RWPE2 (cell line): ENCODE measurements around the gene GPR37L1.

Experiments used
- ATAC-seq: fragments of 200-7000 bp; cut with Tn5 transposase; 3 replicates; pipeline ENCODE4 v1.9.1; 2021; ENCODE audit warnings: low read depth
- DNase-seq: peaks from one replicate; pipeline ENCODE4 v3.0.0-alpha.2; 2020; ENCODE audit warnings: low spot score
- H3K27ac ChIP-seq: fragments of 450-650 bp; 2 replicates; pipeline ENCODE4 v1.5.1; 2017; ENCODE audit warnings: mild to moderate bottlenecking; ENCODE audit not compliant: poor library complexity, severe bottlenecking
- H3K27me3 ChIP-seq: fragments of 250-450 bp; sonication (Bioruptor Pico); 2 replicates; pipeline ENCODE4 v1.5.1; 2021; ENCODE audit warnings: mild to moderate bottlenecking, moderate library complexity; ENCODE audit not compliant: insufficient read depth, poor library complexity, severe bottlenecking
- H3K36me3 ChIP-seq: fragments of 250-450 bp; sonication (Bioruptor Pico); 2 replicates; pipeline ENCODE4 v1.5.1; 2020; ENCODE audit warnings: low read depth, mild to moderate bottlenecking, moderate library complexity
- H3K4me1 ChIP-seq: fragments of 250-450 bp; sonication (Bioruptor Pico); 2 replicates; pipeline ENCODE4 v1.5.1; 2021; ENCODE audit warnings: mild to moderate bottlenecking, moderate library complexity; ENCODE audit not compliant: insufficient read depth, poor library complexity, severe bottlenecking
- H3K4me3 ChIP-seq: fragments of 250-450 bp; sonication (Bioruptor Pico); 2 replicates; pipeline ENCODE4 v1.5.1; 2021; ENCODE audit warnings: mild to moderate bottlenecking, moderate library complexity; ENCODE audit not compliant: severe bottlenecking
- H3K9me3 ChIP-seq: fragments of 250-450 bp; sonication (Bioruptor Pico); 2 replicates; pipeline ENCODE4 v1.5.1; 2021; ENCODE audit warnings: mild to moderate bottlenecking, moderate library complexity; ENCODE audit not compliant: severe bottlenecking
- TF ChIP-seq, protein P1 (sequence below): fragments of 450-650 bp; IDR thresholded peaks from one replicate; pipeline ENCODE4 v1.5.1; 2017; ENCODE audit warnings: mild to moderate bottlenecking, moderate library complexity; ENCODE audit not compliant: poor library complexity, severe bottlenecking

Gene GPR37L1

DNA sequence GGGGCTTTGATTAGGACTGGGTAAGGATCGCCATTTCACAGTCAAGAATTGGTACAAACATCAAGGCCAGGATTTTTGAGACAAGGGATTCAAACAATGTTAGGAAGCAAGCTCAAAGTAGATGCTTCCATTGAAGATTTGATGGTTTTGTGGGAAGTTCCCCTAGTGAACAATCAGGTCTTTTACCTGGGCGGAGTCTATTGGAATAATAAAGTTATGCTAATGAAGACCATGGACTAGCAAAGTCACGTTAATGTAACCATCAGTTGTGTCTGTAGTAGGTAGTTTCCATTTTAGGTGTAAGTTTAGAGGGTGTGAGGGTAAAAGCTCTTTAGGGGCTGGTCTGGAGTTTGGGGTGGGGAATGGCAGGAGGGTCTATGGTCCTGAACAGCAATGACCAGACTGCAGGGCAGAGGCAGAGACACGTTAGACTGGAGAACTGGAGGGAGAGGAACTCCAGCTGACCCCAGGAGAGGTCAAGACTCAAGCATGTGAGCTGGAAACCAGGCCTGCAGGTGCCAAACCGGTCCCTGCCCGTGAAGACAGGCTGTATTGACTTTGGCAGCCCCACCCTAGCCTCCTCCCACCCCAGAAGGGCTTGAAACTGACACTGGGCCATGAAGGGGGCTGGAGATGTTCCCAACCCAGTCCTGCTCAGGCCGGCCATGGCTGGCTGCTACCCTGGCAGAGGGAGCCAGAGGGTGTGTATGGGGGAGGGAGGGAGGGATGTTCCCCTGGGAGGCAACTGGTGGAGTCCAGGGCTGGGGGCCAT, 36.0 kb upstream of the GPR37L1 start:
- H3K36me3 ChIP-seq, result no peaks in the 10 kb centered on the region
- no peaks in the 10 kb centered on the region for H3K4me1 ChIP-seq
- ATAC-seq, result no peak
- no peak for DNase-seq
- no peak overlapping the region for H3K4me3 ChIP-seq
- H3K27ac ChIP-seq, result no peak overlapping the region
- TF ChIP-seq, protein P1, sequence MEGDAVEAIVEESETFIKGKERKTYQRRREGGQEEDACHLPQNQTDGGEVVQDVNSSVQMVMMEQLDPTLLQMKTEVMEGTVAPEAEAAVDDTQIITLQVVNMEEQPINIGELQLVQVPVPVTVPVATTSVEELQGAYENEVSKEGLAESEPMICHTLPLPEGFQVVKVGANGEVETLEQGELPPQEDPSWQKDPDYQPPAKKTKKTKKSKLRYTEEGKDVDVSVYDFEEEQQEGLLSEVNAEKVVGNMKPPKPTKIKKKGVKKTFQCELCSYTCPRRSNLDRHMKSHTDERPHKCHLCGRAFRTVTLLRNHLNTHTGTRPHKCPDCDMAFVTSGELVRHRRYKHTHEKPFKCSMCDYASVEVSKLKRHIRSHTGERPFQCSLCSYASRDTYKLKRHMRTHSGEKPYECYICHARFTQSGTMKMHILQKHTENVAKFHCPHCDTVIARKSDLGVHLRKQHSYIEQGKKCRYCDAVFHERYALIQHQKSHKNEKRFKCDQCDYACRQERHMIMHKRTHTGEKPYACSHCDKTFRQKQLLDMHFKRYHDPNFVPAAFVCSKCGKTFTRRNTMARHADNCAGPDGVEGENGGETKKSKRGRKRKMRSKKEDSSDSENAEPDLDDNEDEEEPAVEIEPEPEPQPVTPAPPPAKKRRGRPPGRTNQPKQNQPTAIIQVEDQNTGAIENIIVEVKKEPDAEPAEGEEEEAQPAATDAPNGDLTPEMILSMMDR, result no peak
- no peaks in the 10 kb centered on the region for H3K27me3 ChIP-seq
- H3K9me3 ChIP-seq, result no peaks in the 10 kb centered on the region

DNA sequence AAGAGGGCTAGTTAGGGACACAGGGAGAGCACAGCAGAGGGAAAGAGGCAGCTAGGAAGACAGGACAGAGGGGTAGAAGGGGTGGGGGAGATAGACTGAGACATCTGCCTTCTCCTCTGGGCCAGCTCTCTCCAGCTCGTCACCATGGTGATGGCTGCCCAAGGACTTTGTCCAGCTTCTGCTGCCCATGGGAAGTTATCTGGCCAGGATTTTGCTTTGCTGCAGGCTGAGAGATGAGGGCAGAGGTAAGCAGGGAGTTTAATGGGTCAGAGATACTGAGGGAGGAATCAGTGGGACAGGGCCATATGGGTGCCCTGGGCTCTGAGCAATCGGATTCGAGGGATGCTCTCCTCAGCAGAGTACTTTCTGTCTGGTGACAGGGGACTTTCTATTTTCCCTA, 34.5 kb upstream of the GPR37L1 start:
- Histone ChIP-seq H3K9me3 (no peaks in the 10 kb centered on the region), H3K27me3 (no peaks in the 10 kb centered on the region), H3K27ac (no peak overlapping the region), H3K36me3 (no peaks in the 10 kb centered on the region), H3K4me1 (no peaks in the 10 kb centered on the region), H3K4me3 (no peak overlapping the region)
- DNase-seq, result no peak
- TF ChIP-seq, protein P1, result no peak
- no peak for ATAC-seq

DNA sequence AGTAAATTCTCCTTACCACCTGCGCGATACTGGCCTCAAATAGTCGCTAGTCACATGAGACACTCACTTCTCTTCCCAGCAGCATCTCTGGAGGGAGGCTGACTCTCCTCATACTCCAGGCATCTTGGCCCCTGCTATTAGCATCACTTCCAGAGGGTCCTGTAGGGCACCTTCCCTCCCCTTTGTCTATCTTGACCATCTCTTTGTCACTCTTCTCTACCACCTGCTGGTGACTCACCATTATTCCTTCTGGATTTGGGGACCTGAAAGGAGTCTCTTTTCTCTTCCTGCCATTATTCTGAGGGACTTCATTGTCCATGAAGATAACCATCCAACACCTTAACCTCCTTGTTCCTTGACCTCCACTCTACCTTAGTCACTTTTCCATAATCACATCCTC, 31.7 kb upstream of the GPR37L1 start:
- no peaks in the 10 kb centered on the region for H3K9me3 ChIP-seq

DNA sequence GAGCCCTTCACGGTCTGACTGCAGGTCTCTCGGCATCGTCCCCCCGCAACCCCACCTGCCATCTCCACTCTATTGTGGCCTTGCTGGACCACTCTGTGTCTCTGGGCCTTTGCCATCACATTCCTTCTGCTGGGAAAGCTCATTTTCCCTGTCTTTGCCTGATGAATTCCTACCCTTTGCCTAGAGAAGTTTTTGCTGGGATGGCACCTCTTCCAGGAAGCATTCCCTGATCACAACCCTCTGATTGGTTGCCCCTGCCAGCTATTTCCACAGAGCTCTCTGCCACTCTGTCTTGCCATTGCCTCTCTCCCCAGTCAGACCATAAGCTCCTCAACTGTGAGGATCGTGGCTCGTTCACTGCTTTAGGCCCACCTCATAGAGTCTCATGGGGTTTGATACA, 28.9 kb upstream of the GPR37L1 start:
- Histone ChIP-seq H3K36me3 (no peaks in the 10 kb centered on the region), H3K4me1 (no peaks in the 10 kb centered on the region), H3K27ac (no peak overlapping the region), H3K9me3 (no peaks in the 10 kb centered on the region), H3K27me3 (no peaks in the 10 kb centered on the region), H3K4me3 (no peak overlapping the region)
- ATAC-seq, result no peak
- no peak for DNase-seq
- TF ChIP-seq, protein P1, result no peak

More for the DNA sequence above, 31.7 kb upstream of the GPR37L1 start:
- H3K27ac ChIP-seq, result no peak overlapping the region
- no peak overlapping the region for H3K4me3 ChIP-seq
- no peaks in the 10 kb centered on the region for H3K4me1 ChIP-seq
- TF ChIP-seq, protein P1, result no peak
- DNase-seq (no peak), ATAC-seq (no peak)
- H3K27me3 ChIP-seq, result no peaks in the 10 kb centered on the region
- H3K36me3 ChIP-seq, result no peaks in the 10 kb centered on the region

GRCh38 chr1:202101184-202101583, 21.5 kb upstream of the GPR37L1 start:
- no peak overlapping the region for H3K27ac ChIP-seq
- TF ChIP-seq, protein P1, result no peak

More at GRCh38 chr1:202101184-202101583, 21.5 kb upstream of the GPR37L1 start:
- H3K36me3 ChIP-seq, result no peaks in the 10 kb centered on the region
- H3K27me3 ChIP-seq, result no peaks in the 10 kb centered on the region
- H3K4me1 ChIP-seq, result peaks cover 7% of the 10 kb centered on the region
- no peak overlapping the region for H3K4me3 ChIP-seq
- no peaks in the 10 kb centered on the region for H3K9me3 ChIP-seq
- ATAC-seq (no peak), DNase-seq (no peak)
